K562 (cell line): ENCODE results near the gene MT1E. TPM values are rescaled to one million over a fixed set of nuclear protein-coding genes. Genes with fewer than 3 reads are reported as not detected.

Experiments used
- ATAC-seq: fragments of 200-7000 bp; cut with Tn5 transposase; 3 replicates; pipeline ENCODE4 v1.9.1; 2020; ENCODE audit warnings: moderate library complexity
- BruUV-seq: library from RNA; stranded (reverse); fragments of 400-500 nt; replicated peaks from 2 replicates; lab custom pipeline; 2021; lab: Mats Ljungman, UMichigan
- CTCF ChIA-PET: fragments of 300-600 bp; formaldehyde crosslinking; extraction: SDS; loops from one replicate; lab custom pipeline; 2021; ENCODE audit warnings: low intra/inter-chr PET ratio; lab: Yijun Ruan, JAX
- POLR2A ChIA-PET: fragments of 300-600, 350-650 bp; sonication (Branson Sonifier 250); formaldehyde crosslinking; extraction: SDS; loops from one replicate; lab custom pipeline; 2021; ENCODE audit warnings: antibody characterized with exemption, inconsistent platforms; lab: Yijun Ruan, JAX
- DNase-seq, 4 experiments: peaks; one replicate each; pipeline versions ENCODE4 v3.0.0 to v3.0.0-alpha.2; 2011 to 2018; ENCODE audit warnings: low spot score in 3 of 4, mixed read lengths in 3 of 4; ENCODE audit errors: extremely low read depth in 1 of 4
- FAIRE-seq: peaks from 2 replicates; lab custom pipeline; 2011; peaks lifted over from hg19 to GRCh38; lab: Jason Lieb, UNC
- H2AFZ ChIP-seq: 2 replicates; pipeline ENCODE4 v1.6.0; 2011; ENCODE audit warnings: low read depth, low read length, control low read depth, inconsistent platforms
- H3K27ac ChIP-seq: fragments of 200-600 bp; 3 replicates; pipeline ENCODE4 v1.8.0; 2011; ENCODE audit warnings: low read depth, mild to moderate bottlenecking, control low read depth, inconsistent platforms, low read length, moderate library complexity, mixed read lengths; ENCODE audit errors: extremely low read depth
- H3K27me3 ChIP-seq, 2 experiments: fragments of 300-600 bp in 1 of 2; 2 replicates in 1 of 2; 3 replicates in 1 of 2; pipeline versions ENCODE4 v1.6.0 to v1.8.0; 2011; ENCODE audit warnings: inconsistent platforms in 2 of 2, low read length in 2 of 2, mild to moderate bottlenecking in 1 of 2, mixed read lengths in 1 of 2, moderate library complexity in 1 of 2; ENCODE audit not compliant: control insufficient read depth in 2 of 2, insufficient read depth in 2 of 2
- H3K36me3 ChIP-seq: fragments of 300-600 bp; 3 replicates; pipeline ENCODE4 v1.8.0; 2011; ENCODE audit warnings: mild to moderate bottlenecking, low read length, inconsistent platforms; ENCODE audit not compliant: control insufficient read depth, insufficient read depth
- H3K4me1 ChIP-seq, 2 experiments: fragments of 200-600 bp in 1 of 2; replicated peaks in 1 of 2; 2 replicates in 1 of 2; 3 replicates in 1 of 2; pipeline versions ENCODE4 v1.5.1 to v1.8.0; 2011; ENCODE audit warnings: inconsistent platforms in 2 of 2, low read length in 2 of 2, mild to moderate bottlenecking in 1 of 2, mixed read lengths in 1 of 2, moderate library complexity in 1 of 2; ENCODE audit not compliant: control insufficient read depth in 2 of 2, insufficient read depth in 2 of 2
- H3K4me2 ChIP-seq: 2 replicates; pipeline ENCODE4 v1.6.1; 2011; ENCODE audit warnings: low read length, control low read depth, inconsistent platforms, mixed read lengths; ENCODE audit not compliant: insufficient read depth
- H3K4me3 ChIP-seq: fragments of 200-600 bp; sonication (generic), shearing (Covaris generic); 2 replicates; pipeline ENCODE4 v1.5.1; 2016; ENCODE audit warnings: control low read depth, inconsistent platforms
- H3K79me2 ChIP-seq: fragments of 200-600 bp; 3 replicates; pipeline ENCODE4 v1.8.0; 2011; ENCODE audit warnings: low read length, inconsistent platforms; ENCODE audit not compliant: control insufficient read depth, insufficient read depth
- H3K9ac ChIP-seq, 2 experiments: 2 replicates each; pipeline versions ENCODE4 v1.6.0 to v1.6.1; 2011; ENCODE audit warnings: low read depth in 2 of 2, low read length in 2 of 2, control low read depth in 1 of 2, inconsistent platforms in 1 of 2, mild to moderate bottlenecking in 1 of 2, mixed read lengths in 1 of 2; ENCODE audit not compliant: insufficient read depth in 1 of 2
- H3K9me1 ChIP-seq: one replicate; pipeline ENCODE4 v1.6.0; 2011; ENCODE audit warnings: inconsistent platforms, mild to moderate bottlenecking, low read length, moderate library complexity; ENCODE audit not compliant: control insufficient read depth, insufficient read depth
- H3K9me3 ChIP-seq: replicated peaks from 2 replicates; pipeline ENCODE4 v1.5.1; 2011; ENCODE audit warnings: low read depth, low read length, inconsistent platforms; ENCODE audit not compliant: control insufficient read depth, insufficient read depth
- H4K20me1 ChIP-seq: replicated peaks from 2 replicates; pipeline ENCODE4 v1.6.1; 2011; ENCODE audit warnings: low read length, inconsistent platforms, mixed read lengths; ENCODE audit not compliant: control insufficient read depth, insufficient read depth
- BACH1 ChIP-seq: fragments of 200-800 bp; sonication (Bioruptor generic); IDR thresholded peaks from 2 replicates; pipeline ENCODE4 v1.6.1; 2016; ENCODE audit warnings: missing genetic modification characterization, missing compliant biosample characterization
- BRCA1 ChIP-seq, 2 experiments: fragments of 450-650 bp in 1 of 2; sonication (generic) in 1 of 2; formaldehyde crosslinking in 1 of 2; IDR thresholded peaks; 2 replicates each; pipeline versions ENCODE4 v1.5.0 to v1.6.1; 2017 to 2020; ENCODE audit warnings: mild to moderate bottlenecking in 1 of 2, missing genetic modification reagents in 1 of 2
- CUX1 ChIP-seq: fragments of 200-800 bp; sonication (Bioruptor generic); IDR thresholded peaks from 2 replicates; pipeline ENCODE4 v1.6.1; 2016; ENCODE audit warnings: missing genetic modification characterization, missing compliant biosample characterization
- EHMT2 ChIP-seq: fragments of 450-650 bp; IDR thresholded peaks from 2 replicates; pipeline ENCODE4 v1.6.1; 2018; ENCODE audit warnings: antibody characterized with exemption
- JUNB ChIP-seq: fragments of 450-650 bp; formaldehyde crosslinking; conservative IDR thresholded peaks from 2 replicates; pipeline ENCODE4 v1.4.0; 2020; ENCODE audit warnings: mild to moderate bottlenecking
- MITF ChIP-seq: IDR thresholded peaks from 2 replicates; pipeline ENCODE4 v1.6.1; 2014; ENCODE audit warnings: antibody characterized with exemption
- SIN3B ChIP-seq: fragments of 450-650 bp; IDR thresholded peaks from 2 replicates; pipeline ENCODE4 v1.6.1; 2017; ENCODE audit warnings: low read depth, mild to moderate bottlenecking, moderate library complexity
- SMAD3 ChIP-seq: fragments of 450-650 bp; formaldehyde crosslinking; conservative IDR thresholded peaks from 2 replicates; pipeline ENCODE4 v1.4.0; 2020; ENCODE audit warnings: mild to moderate bottlenecking
- TAF1 ChIP-seq: IDR thresholded peaks from 2 replicates; pipeline ENCODE4 v1.6.1; 2011; ENCODE audit warnings: mild to moderate bottlenecking, low read length, moderate library complexity; ENCODE audit not compliant: insufficient read depth, control insufficient read depth, severe bottlenecking; ENCODE audit errors: extremely low read depth
- ZMIZ1 ChIP-seq, 2 experiments: fragments of 150-350 bp in 1 of 2; IDR thresholded peaks; 2 replicates each; pipeline ENCODE4 v1.6.1; 2012 to 2016; ENCODE audit warnings: low read depth in 2 of 2, low read length in 2 of 2, mild to moderate bottlenecking in 1 of 2, moderate library complexity in 1 of 2
- ZNF77 ChIP-seq: fragments of 250-450 bp; sonication (Bioruptor Pico); IDR thresholded peaks from 2 replicates; pipeline ENCODE4 v1.5.0; 2020
- WGBS: fragments of 100-300 bp; shearing (Covaris generic); methylation state at CpG from one replicate; pipeline ENCODE4 v1.1.6; 2016; ENCODE audit warnings: low coverage, mixed read lengths; ENCODE audit not compliant: insufficient coverage; ENCODE audit errors: missing lambda C conversion rate; 5-methylcytosine and 5-hydroxymethylcytosine counted together
- in situ Hi-C: fragments of 300-500 bp; cut with MboI; formaldehyde crosslinking; loops from 4 replicates; pipeline ENCODE4 v1.15.0; 2018; ENCODE audit warnings: inconsistent platforms, mixed read lengths
- intact Hi-C: fragments of 100-400 bp; cut with micrococcal nuclease; formaldehyde crosslinking; loops from 2 replicates; pipeline ENCODE4 v1.14.2; 2022
- polyA plus RNA-seq, 8 experiments: library from polyadenylated mRNA; depleted of rRNA in 4 of 8; stranded (reverse) in 5 of 8; unstranded in 3 of 8; fragments of >200 nt; fragmentation: Nextera tagmentation in 2 of 8; fragmentation: Illumina TruSeq in 1 of 8; extraction: Ambion mirVana in 2 of 8; extraction: Trizol in 1 of 8; gene quantifications; 2 replicates each; pipeline versions ENCODE4 v1.2.1 to v1.2.3, GENCODE V29; 2011 to 2014; ENCODE audit warnings: inconsistent platforms in 1 of 8, missing spikeins in 1 of 8
- total RNA-seq, 7 experiments: library from RNA; depleted of rRNA in 6 of 7; stranded (reverse); fragments of >200 nt in 6 of 7; fragmentation: Illumina TruSeq in 2 of 7; extraction: Trizol in 2 of 7; gene quantifications; 2 replicates each; pipeline versions ENCODE4 v1.2.1 to v1.2.3, GENCODE V29; 2011 to 2021; ENCODE audit warnings: low replicate concordance in 1 of 7

MT1E gene
- total and polyA plus RNA-seq, 9 of the 15 experiments (the other 6 are each of a cell fraction or from before 2014, with no cell fraction given): 0.29 to 0.81 (median 0.46) TPM; not detected in 3

GRCh38 chr16:56604966-56605365, 20.6 kb upstream of the MT1E start (continued):
- TF ChIP-seq CUX1 (no peak), EHMT2 (no peak), ZNF77 (CRISPR knock-in tag) (no peak), SIN3B (no peak)
- TF ChIP-seq, all 486 proteins: peak for 0

- CTCF ChIA-PET: no interaction called here
- Histone ChIP-seq H3K4me3 (no peak overlapping the region), H3K4me1 (peaks cover 27 to 28% of the 10 kb centered on the region in 2 experiments), H3K9me1 (no peaks in the 10 kb centered on the region), H3K27ac (no peak overlapping the region), H3K4me2 (no peak overlapping the region), H2AFZ (no peak overlapping the region), H3K79me2 (no peaks in the 10 kb centered on the region), H3K9me3 (no peaks in the 10 kb centered on the region), H3K9ac (no peak overlapping the region), H3K27me3 (peaks cover 3 to 11% of the 10 kb centered on the region in 2 experiments; a peak in 2 of 5 replicates), H3K36me3 (no peaks in the 10 kb centered on the region), H4K20me1 (no peaks in the 10 kb centered on the region)
- POLR2A ChIA-PET: interaction anchor here (0.6 to 0.7 kb wide), 2 partner anchors 112 to 154 kb away, joined by 3 read pairs; partner anchors contain the start of genes NUDT21 and OGFOD1
- intact Hi-C loops: no loop called here
- DNase-seq (no peak), FAIRE-seq (no peak), ATAC-seq (no peak)
- in situ Hi-C loops: no loop called here
- 57% methylated on average over 1 of the region's 1 CpG for WGBS
- no TSS peak for BruUV-seq
- TF ChIP-seq SMAD3 (CRISPR knock-in tag) (no peak), JUNB (CRISPR knock-in tag) (no peak), TAF1 (no peak), BRCA1 (IDR thresholded peaks at IDR 0.05) (no peak), BRCA1 (CRISPR knock-in tag; IDR thresholded peaks at IDR 0.05) (no peak), ZMIZ1 (IDR thresholded peaks at IDR 0.05; ENCODE audit: low read depth in 2 of 2, low read length in 2 of 2) (no peak), BACH1 (tag) (no peak), MITF (no peak)
Measured at GRCh38 chr16:56605475-56605874, 20.1 kb upstream of the MT1E start.
